HepG2 (cell line): ENCODE data around the gene EDC3. TPM values are rescaled to one million over a fixed set of nuclear protein-coding genes. Genes with fewer than 3 reads are reported as not detected.

Experiments
- BATF2 ChIP-seq: sonication (generic); formaldehyde crosslinking; IDR thresholded peaks from 2 replicates; pipeline ENCODE4 v1.8.0; 2022; ENCODE audit warnings: mild to moderate bottlenecking, missing genetic modification reagents, moderate library complexity
- CBX1 ChIP-seq: IDR thresholded peaks from one replicate; pipeline ENCODE4 v1.6.1; 2016; ENCODE audit warnings: antibody characterized with exemption, low read depth
- CBX2 ChIP-seq, 2 experiments: fragments of 200-600 bp in 1 of 2; sonication (generic); formaldehyde crosslinking in 1 of 2; IDR thresholded peaks; 2 replicates each; pipeline versions ENCODE4 v1.7.0 to v1.8.1; 2018 to 2022; ENCODE audit warnings: low read depth in 2 of 2, low read length in 1 of 2, mild to moderate bottlenecking in 1 of 2, missing genetic modification reagents in 1 of 2
- CCDC6 ChIP-seq: sonication (generic); formaldehyde crosslinking; IDR thresholded peaks from 2 replicates; pipeline ENCODE4 v1.8.1; 2022; ENCODE audit warnings: mild to moderate bottlenecking, missing genetic modification reagents, moderate library complexity
- ISX ChIP-seq: sonication (generic); formaldehyde crosslinking; conservative IDR thresholded peaks from 2 replicates; pipeline ENCODE4 v1.5.0; 2020; ENCODE audit warnings: missing genetic modification reagents
- KMT2A ChIP-seq: sonication (generic); formaldehyde crosslinking; IDR thresholded peaks from 2 replicates; pipeline ENCODE4 v1.4.0; 2020; ENCODE audit warnings: missing genetic modification reagents
- MED1 ChIP-seq: sonication (generic); formaldehyde crosslinking; IDR thresholded peaks from 2 replicates; pipeline ENCODE4 v1.4.0; 2020; ENCODE audit warnings: missing genetic modification reagents
- NFYC ChIP-seq: IDR thresholded peaks from 2 replicates; pipeline ENCODE4 v1.6.1; 2016; ENCODE audit warnings: missing genetic modification reagents, missing compliant biosample characterization
- NR2C2 ChIP-seq: sonication (generic); formaldehyde crosslinking; IDR thresholded peaks from 2 replicates; pipeline ENCODE4 v1.4.0; 2020; ENCODE audit warnings: missing genetic modification reagents, mild to moderate bottlenecking, moderate library complexity, borderline replicate concordance
- NR2F1 ChIP-seq, 2 experiments: fragments of 450-650 bp in 1 of 2; formaldehyde crosslinking in 1 of 2; IDR thresholded peaks; 2 replicates each; pipeline versions ENCODE4 v1.5.0 to v1.6.1; 2016 to 2020; ENCODE audit warnings: mild to moderate bottlenecking in 1 of 2, missing compliant biosample characterization in 1 of 2, missing genetic modification reagents in 1 of 2, moderate library complexity in 1 of 2
- NR3C1 ChIP-seq: sonication (generic); formaldehyde crosslinking; IDR thresholded peaks from 2 replicates; pipeline ENCODE4 v1.4.0; 2020; ENCODE audit warnings: missing genetic modification reagents
- PAF1 ChIP-seq: IDR thresholded peaks from 2 replicates; pipeline ENCODE4 v1.6.1; 2016; ENCODE audit warnings: missing genetic modification reagents, missing compliant biosample characterization
- PCBP1 ChIP-seq: fragments of 200-400 bp; formaldehyde crosslinking; IDR thresholded peaks from 2 replicates; pipeline ENCODE4 v1.6.1; 2017; ENCODE audit warnings: mild to moderate bottlenecking, low read depth, low read length, borderline replicate concordance
- POLR2A ChIP-seq, 2 experiments: IDR thresholded peaks; 2 replicates each; pipeline ENCODE4 v1.6.1; 2011; ENCODE audit warnings: low read depth in 2 of 2, low read length in 2 of 2, mild to moderate bottlenecking in 1 of 2, moderate library complexity in 1 of 2; ENCODE audit not compliant: insufficient read depth in 1 of 2
- PPARG ChIP-seq: conservative IDR thresholded peaks from 2 replicates; pipeline ENCODE4 v1.6.1; 2016; ENCODE audit warnings: missing biosample characterization, missing genetic modification reagents
- SPEN ChIP-seq: sonication (generic); formaldehyde crosslinking; IDR thresholded peaks from 2 replicates; pipeline ENCODE4 v1.5.1; 2020; ENCODE audit warnings: low read depth, mild to moderate bottlenecking, missing genetic modification reagents
- TCF12 ChIP-seq, 2 experiments: fragments of 450-650 bp in 1 of 2; sonication (generic) in 1 of 2; formaldehyde crosslinking in 1 of 2; IDR thresholded peaks; 2 replicates each; pipeline versions ENCODE4 v1.6.1 to v1.8.0; 2017 to 2022; ENCODE audit warnings: antibody characterized with exemption in 1 of 2, mild to moderate bottlenecking in 1 of 2, missing genetic modification reagents in 1 of 2, moderate library complexity in 1 of 2
- XBP1 ChIP-seq: sonication (generic); formaldehyde crosslinking; IDR thresholded peaks from 2 replicates; pipeline ENCODE4 v1.5.0; 2020; ENCODE audit warnings: missing genetic modification reagents
- ZC3H13 ChIP-seq: sonication (generic); formaldehyde crosslinking; IDR thresholded peaks from 2 replicates; pipeline ENCODE4 v1.8.1; 2023; ENCODE audit warnings: mild to moderate bottlenecking, missing genetic modification reagents, moderate library complexity
- ZFP36 ChIP-seq: fragments of 150-350 bp; IDR thresholded peaks from 2 replicates; pipeline ENCODE4 v1.6.1; 2018; ENCODE audit warnings: borderline replicate concordance, low read length, low read depth; ENCODE audit not compliant: partially characterized antibody
- ZFX ChIP-seq: sonication (generic); formaldehyde crosslinking; IDR thresholded peaks from 2 replicates; pipeline ENCODE4 v1.4.0; 2020; ENCODE audit warnings: mild to moderate bottlenecking, low read depth, missing genetic modification reagents, moderate library complexity
- ZNF441 ChIP-seq: sonication (generic); formaldehyde crosslinking; IDR thresholded peaks from 2 replicates; pipeline ENCODE4 v1.7.0; 2021; ENCODE audit warnings: missing genetic modification reagents, borderline replicate concordance
- ZNF460 ChIP-seq: sonication (generic); formaldehyde crosslinking; IDR thresholded peaks from 2 replicates; pipeline ENCODE4 v1.5.1; 2020; ENCODE audit warnings: missing genetic modification reagents, mild to moderate bottlenecking, borderline replicate concordance
- ZNF788 ChIP-seq: sonication (generic); formaldehyde crosslinking; IDR thresholded peaks from 2 replicates; pipeline ENCODE4 v1.5.0; 2020; ENCODE audit warnings: mild to moderate bottlenecking, missing genetic modification reagents, borderline replicate concordance
- polyA plus RNA-seq, 8 experiments: library from polyadenylated mRNA; depleted of rRNA in 3 of 8; stranded (reverse) in 7 of 8; unstranded in 1 of 8; fragments of >200 nt; fragmentation: Illumina TruSeq in 4 of 8; extraction: Trizol in 4 of 8; gene quantifications; 2 replicates each; pipeline versions ENCODE4 v1.2.1 to v1.2.3, GENCODE V29; 2011 to 2016; ENCODE audit warnings: low read depth in 4 of 8, missing spikeins in 1 of 8, mixed read lengths in 1 of 8; ENCODE audit not compliant: insufficient read depth in 1 of 8
- total RNA-seq, 5 experiments: library from RNA; depleted of rRNA; stranded (reverse); fragments of >200 nt; fragmentation: Illumina TruSeq; extraction: Trizol; gene quantifications; 2 replicates each; pipeline ENCODE4 v1.2.3, GENCODE V29; 2016; ENCODE audit warnings: low read depth in 1 of 5
- TF ChIP-seq, protein P1 (sequence below): sonication (generic); formaldehyde crosslinking; IDR thresholded peaks from 2 replicates; pipeline ENCODE4 v1.5.0; 2020; ENCODE audit warnings: missing genetic modification reagents
- TF ChIP-seq, protein P2 (sequence below): sonication (generic); formaldehyde crosslinking; IDR thresholded peaks from 2 replicates; pipeline ENCODE4 v1.4.0; 2020; ENCODE audit warnings: missing genetic modification reagents

Gene EDC3
- total and polyA plus RNA-seq, 2 of the 13 experiments (the other 11 are each of a cell fraction or from before 2014, with no cell fraction given): 17.4 to 32.0 TPM

DNA sequence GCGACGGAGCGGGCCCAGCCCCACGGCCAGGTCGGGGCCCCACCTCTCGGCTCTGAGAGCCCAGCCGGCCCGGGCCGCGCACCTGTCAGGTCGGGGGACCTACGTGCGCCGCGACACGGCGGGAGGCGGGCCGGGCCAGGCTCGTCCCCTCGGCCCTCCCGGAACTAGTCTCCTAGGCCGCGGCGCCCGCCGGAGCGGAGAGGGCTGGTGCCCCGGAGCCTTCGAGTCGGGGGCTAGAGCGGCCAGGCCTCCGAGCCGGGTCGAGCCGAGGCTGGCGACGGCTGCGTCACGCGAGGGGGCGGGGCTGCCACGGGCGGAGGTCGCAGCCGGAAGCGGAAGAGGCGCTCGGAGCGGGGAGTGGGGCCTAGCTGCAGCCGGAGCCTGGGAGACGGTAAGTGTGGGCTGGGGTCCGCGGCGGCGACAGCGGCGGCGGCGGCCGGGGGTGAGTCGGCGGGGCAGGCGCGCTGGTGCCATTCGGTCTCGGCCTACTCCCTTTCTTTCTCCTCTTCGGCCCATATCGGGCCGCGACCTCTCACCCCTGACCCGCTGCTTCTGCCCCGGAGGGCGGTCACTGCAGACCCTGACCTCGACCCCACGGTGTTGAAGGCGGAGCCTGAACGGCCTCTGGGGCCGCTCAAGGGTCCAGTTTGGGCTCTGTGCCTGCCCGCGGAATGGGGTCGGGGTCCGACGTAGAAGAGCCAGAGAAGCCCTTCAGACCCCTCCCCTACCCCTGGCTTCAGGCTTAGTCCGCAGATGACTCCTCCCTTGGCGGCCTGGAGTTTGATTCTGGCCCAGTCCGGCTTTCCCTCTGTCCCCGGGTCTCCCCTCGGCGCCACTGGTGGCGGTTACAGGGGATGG, 80.1 kb downstream of the EDC3 start, which contains the start of gene CLK3 (continued):
- TF ChIP-seq CCDC6 (CRISPR knock-in tag) (peak; percentile 88), POLR2A (IDR thresholded peaks at IDR 0.05; ENCODE audit: insufficient read depth in 1 of 2, low read depth in 2 of 2, low read length in 2 of 2) (no peak; a peak in 1 of 4 replicates), CBX1 (peak; percentile 38), ZFX (peak; percentile 100), NR2C2 (CRISPR knock-in tag) (peak; percentile 98), PCBP1 (no peak; the same call in 1 of the 2 replicates), ZNF788 (peak; percentile 94), ZNF441 (CRISPR knock-in tag) (peak; percentile 60), ZC3H13 (CRISPR knock-in tag) (peak; percentile 85), PAF1 (CRISPR knock-in tag) (no peak), MED1 (CRISPR knock-in tag) (peak; percentile 83), KMT2A (CRISPR knock-in tag) (peak; percentile 78), PPARG (CRISPR knock-in tag) (peak; percentile 53), BATF2 (0 out of 2 replicates have a peak, but pooled peaks have one; percentile 57), ISX (CRISPR knock-in tag) (0 out of 2 replicates have a peak, but pooled peaks have one; percentile 43), XBP1 (no peak), SPEN (CRISPR knock-in tag) (peak; percentile 94), CBX2 (IDR thresholded peaks at IDR 0.05; ENCODE audit: low read depth, low read length) (no peak), CBX2 (CRISPR knock-in tag; IDR thresholded peaks at IDR 0.05; ENCODE audit: low read depth) (no peak), TCF12 (IDR thresholded peaks at IDR 0.05) (no peak), TCF12 (CRISPR knock-in tag; IDR thresholded peaks at IDR 0.05) (no peak), ZNF460 (CRISPR knock-in tag) (peak; percentile 24; the same call in 1 of the 2 replicates), NR3C1 (CRISPR knock-in tag) (no peak), NFYC (CRISPR knock-in tag) (peak; percentile 58), ZFP36 (no peak), NR2F1 (CRISPR knock-in tag; IDR thresholded peaks at IDR 0.05) (peak; percentile 60 to 96; a peak in 3 of 4 replicates)
- TF ChIP-seq, protein P1, sequence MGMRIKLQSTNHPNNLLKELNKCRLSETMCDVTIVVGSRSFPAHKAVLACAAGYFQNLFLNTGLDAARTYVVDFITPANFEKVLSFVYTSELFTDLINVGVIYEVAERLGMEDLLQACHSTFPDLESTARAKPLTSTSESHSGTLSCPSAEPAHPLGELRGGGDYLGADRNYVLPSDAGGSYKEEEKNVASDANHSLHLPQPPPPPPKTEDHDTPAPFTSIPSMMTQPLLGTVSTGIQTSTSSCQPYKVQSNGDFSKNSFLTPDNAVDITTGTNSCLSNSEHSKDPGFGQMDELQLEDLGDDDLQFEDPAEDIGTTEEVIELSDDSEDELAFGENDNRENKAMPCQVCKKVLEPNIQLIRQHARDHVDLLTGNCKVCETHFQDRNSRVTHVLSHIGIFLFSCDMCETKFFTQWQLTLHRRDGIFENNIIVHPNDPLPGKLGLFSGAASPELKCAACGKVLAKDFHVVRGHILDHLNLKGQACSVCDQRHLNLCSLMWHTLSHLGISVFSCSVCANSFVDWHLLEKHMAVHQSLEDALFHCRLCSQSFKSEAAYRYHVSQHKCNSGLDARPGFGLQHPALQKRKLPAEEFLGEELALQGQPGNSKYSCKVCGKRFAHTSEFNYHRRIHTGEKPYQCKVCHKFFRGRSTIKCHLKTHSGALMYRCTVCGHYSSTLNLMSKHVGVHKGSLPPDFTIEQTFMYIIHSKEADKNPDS (CRISPR knock-in tag): peak; percentile 78
- TF ChIP-seq, protein P2, sequence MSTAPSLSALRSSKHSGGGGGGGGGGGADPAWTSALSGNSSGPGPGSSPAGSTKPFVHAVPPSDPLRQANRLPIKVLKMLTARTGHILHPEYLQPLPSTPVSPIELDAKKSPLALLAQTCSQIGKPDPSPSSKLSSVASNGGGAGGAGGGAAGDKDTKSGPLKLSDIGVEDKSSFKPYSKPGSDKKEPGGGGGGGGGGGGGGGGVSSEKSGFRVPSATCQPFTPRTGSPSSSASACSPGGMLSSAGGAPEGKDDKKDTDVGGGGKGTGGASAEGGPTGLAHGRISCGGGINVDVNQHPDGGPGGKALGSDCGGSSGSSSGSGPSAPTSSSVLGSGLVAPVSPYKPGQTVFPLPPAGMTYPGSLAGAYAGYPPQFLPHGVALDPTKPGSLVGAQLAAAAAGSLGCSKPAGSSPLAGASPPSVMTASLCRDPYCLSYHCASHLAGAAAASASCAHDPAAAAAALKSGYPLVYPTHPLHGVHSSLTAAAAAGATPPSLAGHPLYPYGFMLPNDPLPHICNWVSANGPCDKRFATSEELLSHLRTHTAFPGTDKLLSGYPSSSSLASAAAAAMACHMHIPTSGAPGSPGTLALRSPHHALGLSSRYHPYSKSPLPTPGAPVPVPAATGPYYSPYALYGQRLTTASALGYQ (CRISPR knock-in tag): peak; percentile 59; the same call in 1 of the 2 replicates
